Gastroesophageal sphincter (tissue), 4 donors: ENCODE data around the gene DYSF. TPM values are rescaled to one million over a fixed set of nuclear protein-coding genes. Genes with fewer than 3 reads are reported as not detected.

Experiments
- ATAC-seq: fragments of 150-250 bp; one replicate; pipeline ENCODE4 v1.9.1; 2016; ENCODE audit warnings: mild to moderate bottlenecking, moderate library complexity
- H3K27ac ChIP-seq, 4 donors: fragments of 200-600 bp; sonication (generic) in 3 of 4; 1 replicate in 3 of 4; 2 replicates in 1 of 4; pipeline ENCODE4 v1.5.1; 2016 to 2019
- H3K27me3 ChIP-seq: fragments of 200-600 bp; sonication (generic); one replicate; pipeline ENCODE4 v1.5.1; 2019
- H3K36me3 ChIP-seq, 2 donors: fragments of 200-600 bp; sonication (generic); one replicate each; pipeline ENCODE4 v1.5.1; 2019; ENCODE audit warnings: control low read depth in 1 of 2
- H3K4me1 ChIP-seq, 3 donors: fragments of 200-600 bp; sonication (generic); 1 replicate in 2 of 3; 2 replicates in 1 of 3; pipeline ENCODE4 v1.5.1; 2016 to 2019; ENCODE audit warnings: control low read depth in 2 of 3
- H3K4me3 ChIP-seq, 2 donors: fragments of 200-600 bp; sonication (generic); one replicate each; pipeline ENCODE4 v1.5.1; 2019; ENCODE audit warnings: mild to moderate bottlenecking in 1 of 2, moderate library complexity in 1 of 2
- H3K9me3 ChIP-seq, 3 donors: fragments of 200-600 bp; sonication (generic); one replicate each; pipeline ENCODE4 v1.5.1; 2017 to 2019; ENCODE audit warnings: control low read depth in 2 of 3
- EP300 ChIP-seq: sonication (generic); formaldehyde crosslinking; IDR thresholded peaks from one replicate; pipeline ENCODE4 v1.6.1; 2017; ENCODE audit warnings: antibody characterized with exemption, mild to moderate bottlenecking
- POLR2A ChIP-seq, 2 donors: fragments of 450-650 bp; IDR thresholded peaks; one replicate each; pipeline ENCODE4 v1.6.1; 2017; ENCODE audit warnings: antibody characterized with exemption in 2 of 2, mild to moderate bottlenecking in 2 of 2, moderate library complexity in 1 of 2
- POLR2AphosphoS5 ChIP-seq: sonication (generic); formaldehyde crosslinking; IDR thresholded peaks from one replicate; pipeline ENCODE4 v1.6.1; 2017; ENCODE audit warnings: antibody characterized with exemption
- WGBS, 2 donors: methylation state at CpG; one replicate each; pipeline ENCODE4 v1.1.5; 2018; ENCODE audit warnings: low coverage in 1 of 2; 5-methylcytosine and 5-hydroxymethylcytosine counted together
- total RNA-seq, 4 donors: library from RNA; depleted of rRNA; stranded (reverse); fragments of >200 nt; gene quantifications; one replicate each; pipeline ENCODE4 v1.1.0, GENCODE V29; 2016
- TF ChIP-seq, protein P1 (sequence below), 4 experiments: fragments of 200-600 bp in 2 of 4; fragments of 450-650 bp in 2 of 4; sonication (generic) in 1 of 4; IDR thresholded peaks; one replicate each; pipeline ENCODE4 v1.5.1; 2017 to 2019; ENCODE audit warnings: antibody characterized with exemption in 4 of 4, mild to moderate bottlenecking in 2 of 4, moderate library complexity in 2 of 4

DYSF gene
- total RNA-seq, 4 donors from 2014 or later, result 11.0 to 50.1 (median 17.4) TPM

DNA sequence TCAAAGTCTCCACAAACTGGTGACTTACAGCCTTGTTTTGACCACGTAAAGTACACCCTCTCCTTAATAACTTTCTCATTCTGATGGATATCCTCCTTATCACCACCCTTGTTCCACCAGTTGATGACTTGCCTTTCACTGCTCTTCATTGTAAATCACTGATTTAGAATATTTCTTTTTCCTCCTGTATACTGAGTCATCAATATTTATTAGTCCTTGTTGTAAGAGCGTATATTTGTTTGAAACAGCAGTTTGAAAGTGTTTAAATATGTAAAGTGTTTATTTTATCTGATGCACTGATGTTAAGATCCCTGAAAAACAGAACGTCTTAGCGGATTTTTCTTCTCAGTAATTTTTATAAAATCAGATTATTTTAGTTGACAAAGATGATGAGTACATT, 34.2 kb upstream of the DYSF start:
- no peak overlapping the region for H3K27ac ChIP-seq
- TF ChIP-seq EP300 (no peak), POLR2A (IDR thresholded peaks at IDR 0.05) (no peak)
- TF ChIP-seq, protein P1, sequence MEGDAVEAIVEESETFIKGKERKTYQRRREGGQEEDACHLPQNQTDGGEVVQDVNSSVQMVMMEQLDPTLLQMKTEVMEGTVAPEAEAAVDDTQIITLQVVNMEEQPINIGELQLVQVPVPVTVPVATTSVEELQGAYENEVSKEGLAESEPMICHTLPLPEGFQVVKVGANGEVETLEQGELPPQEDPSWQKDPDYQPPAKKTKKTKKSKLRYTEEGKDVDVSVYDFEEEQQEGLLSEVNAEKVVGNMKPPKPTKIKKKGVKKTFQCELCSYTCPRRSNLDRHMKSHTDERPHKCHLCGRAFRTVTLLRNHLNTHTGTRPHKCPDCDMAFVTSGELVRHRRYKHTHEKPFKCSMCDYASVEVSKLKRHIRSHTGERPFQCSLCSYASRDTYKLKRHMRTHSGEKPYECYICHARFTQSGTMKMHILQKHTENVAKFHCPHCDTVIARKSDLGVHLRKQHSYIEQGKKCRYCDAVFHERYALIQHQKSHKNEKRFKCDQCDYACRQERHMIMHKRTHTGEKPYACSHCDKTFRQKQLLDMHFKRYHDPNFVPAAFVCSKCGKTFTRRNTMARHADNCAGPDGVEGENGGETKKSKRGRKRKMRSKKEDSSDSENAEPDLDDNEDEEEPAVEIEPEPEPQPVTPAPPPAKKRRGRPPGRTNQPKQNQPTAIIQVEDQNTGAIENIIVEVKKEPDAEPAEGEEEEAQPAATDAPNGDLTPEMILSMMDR (IDR thresholded peaks at IDR 0.05), result no peak
- H3K27me3 ChIP-seq, result no peaks in the 10 kb centered on the region
- WGBS, 2 donors, result 83 to 84% methylated on average over 4 of the region's 4 CpGs
- H3K9me3 ChIP-seq, result no peaks in the 10 kb centered on the region
- H3K4me1 ChIP-seq, result peaks cover 0 to 13% (median 4%) of the 10 kb centered on the region in 3 donors
- peaks cover 0 to 16% of the 10 kb centered on the region in 2 donors for H3K36me3 ChIP-seq
- ATAC-seq, result no peak
- no peak overlapping the region for H3K4me3 ChIP-seq

DNA sequence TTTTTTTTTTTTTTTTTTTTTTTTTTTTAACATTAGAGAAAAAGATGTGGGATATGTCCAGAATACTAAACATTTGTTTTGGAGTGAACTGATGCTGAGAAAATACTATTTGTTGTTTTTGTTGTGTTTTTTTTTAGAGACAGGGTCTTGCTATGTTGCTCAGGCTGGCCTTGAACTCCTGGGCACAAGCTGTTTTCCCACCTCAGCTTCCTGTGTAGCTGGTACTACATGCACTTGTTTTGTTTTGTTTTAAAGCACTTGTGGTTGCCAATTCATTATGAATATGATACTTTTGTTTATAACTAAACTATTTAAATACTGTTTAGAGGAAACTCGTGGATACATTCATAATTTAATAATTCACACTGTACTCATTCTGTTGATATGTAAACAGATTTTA, 33.4 kb upstream of the DYSF start:
- 60 to 78% methylated on average over 1 of the region's 1 CpG for WGBS, 2 donors
- no peak for ATAC-seq
- H3K27ac ChIP-seq, result no peak overlapping the region

DNA sequence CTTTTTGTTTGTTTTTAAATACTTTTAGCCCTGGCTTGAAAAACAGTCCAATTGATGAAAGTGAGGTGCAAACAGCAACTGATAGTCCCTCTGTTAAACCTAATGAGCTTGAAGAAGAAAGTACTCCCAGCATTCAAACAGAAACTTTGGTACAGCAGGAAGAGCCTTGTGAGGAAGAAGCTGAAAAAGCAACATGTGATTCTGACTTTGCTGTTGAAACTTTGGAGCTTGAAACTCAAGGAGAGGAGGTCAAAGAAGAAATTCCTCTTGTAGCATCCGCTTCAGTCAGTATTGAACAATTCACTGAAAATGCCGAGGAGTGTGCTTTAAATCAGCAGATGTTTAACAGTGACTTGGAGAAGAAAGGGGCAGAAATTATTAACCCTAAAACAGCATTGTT, 30.6 kb upstream of the DYSF start:
- Histone ChIP-seq H3K36me3 (peaks cover 7 to 52% of the 10 kb centered on the region in 2 donors), H3K27ac (no peak overlapping the region), H3K9me3 (no peaks in the 10 kb centered on the region), H3K4me3 (no peak overlapping the region), H3K27me3 (no peaks in the 10 kb centered on the region), H3K4me1 (peaks cover 0 to 9% (median 4%) of the 10 kb centered on the region in 3 donors)
- ATAC-seq, result no peak
- WGBS, 2 donors, result 79 to 100% methylated on average over 2 of the region's 2 CpGs
- TF ChIP-seq EP300 (no peak), POLR2A (IDR thresholded peaks at IDR 0.05) (no peak), POLR2AphosphoS5 (no peak)
- TF ChIP-seq, protein P1 (IDR thresholded peaks at IDR 0.05), result no peak

More for the DNA sequence above, 33.4 kb upstream of the DYSF start:
- H3K4me1 ChIP-seq, result peaks cover 0 to 13% (median 4%) of the 10 kb centered on the region in 3 donors
- no peaks in the 10 kb centered on the region for H3K27me3 ChIP-seq
- peaks cover 0 to 24% of the 10 kb centered on the region in 2 donors for H3K36me3 ChIP-seq
- H3K9me3 ChIP-seq, result no peaks in the 10 kb centered on the region
- TF ChIP-seq POLR2A (IDR thresholded peaks at IDR 0.05) (no peak), POLR2AphosphoS5 (no peak), EP300 (no peak)
- TF ChIP-seq, protein P1 (IDR thresholded peaks at IDR 0.05), result no peak
- no peak overlapping the region for H3K4me3 ChIP-seq

DNA sequence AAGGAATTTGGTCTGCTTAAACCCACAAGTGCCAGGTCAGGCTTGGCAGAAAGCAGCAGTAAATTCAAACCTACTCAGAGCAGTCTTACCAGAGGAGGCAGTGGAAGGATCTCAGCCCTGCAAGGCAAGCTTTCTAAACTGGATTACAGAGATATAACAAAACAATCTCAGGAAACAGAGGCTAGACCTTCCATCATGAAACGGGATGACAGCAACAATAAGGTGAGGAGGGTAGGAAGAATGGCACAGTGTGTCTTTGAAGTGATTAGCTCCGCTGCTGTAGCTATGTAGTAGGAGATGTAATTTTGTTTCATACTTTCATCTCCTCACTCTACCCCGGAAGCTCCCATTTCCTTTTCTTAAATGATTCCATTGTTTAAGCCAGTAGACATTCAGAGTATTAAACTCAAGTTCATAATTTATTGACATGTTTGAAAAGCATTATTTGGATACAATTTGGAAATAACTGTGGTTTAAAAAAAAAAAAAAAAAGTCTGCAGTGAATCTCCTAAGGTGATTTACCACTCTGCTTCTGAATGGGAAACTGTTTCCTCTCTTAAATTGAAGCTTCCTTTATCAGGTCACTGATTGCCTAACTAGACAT, 29.4 kb upstream of the DYSF start:
- Histone ChIP-seq H3K4me3 (no peak overlapping the region), H3K36me3 (peaks cover 7 to 63% of the 10 kb centered on the region in 2 donors), H3K27ac (peak overlapping the region in 1 of 4 donors; percentile 34), H3K4me1 (peaks cover 0 to 6% (median 4%) of the 10 kb centered on the region in 3 donors), H3K27me3 (no peaks in the 10 kb centered on the region), H3K9me3 (no peaks in the 10 kb centered on the region)
- no peak for ATAC-seq
- 65 to 75% methylated on average over 3 of the region's 3 CpGs for WGBS, 2 donors
- no peak for TF ChIP-seq POLR2AphosphoS5
- TF ChIP-seq, protein P1 (IDR thresholded peaks at IDR 0.05), result no peak
- no peak for TF ChIP-seq EP300
- TF ChIP-seq POLR2A (IDR thresholded peaks at IDR 0.05), result no peak

DNA sequence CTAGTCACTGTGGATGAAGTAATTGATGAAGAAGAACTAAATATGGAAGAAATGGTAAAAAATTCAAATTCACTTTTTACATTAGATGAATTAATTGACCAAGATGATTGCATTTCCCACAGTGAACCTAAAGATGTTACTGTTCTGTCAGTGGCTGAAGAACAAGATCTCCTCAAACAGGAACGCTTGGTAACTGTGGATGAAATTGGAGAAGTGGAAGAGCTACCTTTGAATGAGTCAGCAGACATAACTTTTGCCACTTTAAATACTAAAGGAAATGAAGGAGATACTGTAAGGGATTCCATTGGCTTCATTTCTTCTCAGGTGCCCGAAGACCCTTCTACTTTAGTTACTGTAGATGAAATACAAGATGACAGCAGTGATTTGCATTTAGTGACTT, 26.6 kb upstream of the DYSF start:
- Histone ChIP-seq H3K4me3 (no peak overlapping the region), H3K9me3 (no peaks in the 10 kb centered on the region), H3K27ac (no peak overlapping the region), H3K36me3 (peaks cover 10 to 89% of the 10 kb centered on the region in 2 donors), H3K4me1 (peaks cover 0 to 4% (median 0%) of the 10 kb centered on the region in 3 donors), H3K27me3 (no peaks in the 10 kb centered on the region)
- 92 to 100% methylated on average over 1 to 2 of the region's 2 CpGs for WGBS, 2 donors
- no peak for ATAC-seq
- TF ChIP-seq, protein P1 (IDR thresholded peaks at IDR 0.05), result no peak
- TF ChIP-seq POLR2AphosphoS5 (no peak), EP300 (no peak), POLR2A (IDR thresholded peaks at IDR 0.05) (no peak)
